Bone marrow (tissue), 2 donors: ENCODE measurements around the gene FITM2.
"Not testable (repeated sequence)": the region's sequence is repeated elsewhere in the genome, so short reads cannot be mapped to it uniquely, and the experiment has no call there.

Experiments
- DNase-seq, 2 donors: peaks; one replicate each; lab custom pipeline; 2025; lab: John Stamatoyannopoulos, UW

Gene FITM2

GRCh38 chr20:44310664-44311639 lies at the start of gene FITM2:
Gene FITM2, minus strand, starts transcription at chr20:44311202. Its CDS starts 54 bp downstream, at chr20:44311148.
- DNase-seq: peak; percentile 87 to 94

DNA sequence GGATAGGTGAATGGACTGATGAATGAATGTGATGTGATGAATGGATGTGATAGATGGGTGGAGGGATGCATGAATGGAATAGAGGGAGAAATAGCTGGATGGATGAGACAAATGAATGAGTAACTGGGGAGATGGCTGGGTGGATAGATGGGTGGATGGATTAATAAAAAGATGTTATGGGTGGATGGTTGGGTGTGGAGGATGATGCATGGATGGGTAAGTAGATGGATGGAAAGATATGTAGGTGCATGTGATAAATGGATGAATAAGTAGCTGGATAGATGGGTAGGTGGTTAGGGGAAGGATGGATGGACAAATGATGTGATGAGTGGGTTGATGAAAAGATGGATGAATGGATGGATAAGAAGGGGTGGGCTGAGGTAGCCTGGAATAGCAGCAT lies 49.2 kb upstream of the FITM2 start:
- no peak for DNase-seq

- DNase-seq: no peak
Observed at GRCh38 chr20:44358776-44359175, 47.8 kb upstream of the FITM2 start.

DNA sequence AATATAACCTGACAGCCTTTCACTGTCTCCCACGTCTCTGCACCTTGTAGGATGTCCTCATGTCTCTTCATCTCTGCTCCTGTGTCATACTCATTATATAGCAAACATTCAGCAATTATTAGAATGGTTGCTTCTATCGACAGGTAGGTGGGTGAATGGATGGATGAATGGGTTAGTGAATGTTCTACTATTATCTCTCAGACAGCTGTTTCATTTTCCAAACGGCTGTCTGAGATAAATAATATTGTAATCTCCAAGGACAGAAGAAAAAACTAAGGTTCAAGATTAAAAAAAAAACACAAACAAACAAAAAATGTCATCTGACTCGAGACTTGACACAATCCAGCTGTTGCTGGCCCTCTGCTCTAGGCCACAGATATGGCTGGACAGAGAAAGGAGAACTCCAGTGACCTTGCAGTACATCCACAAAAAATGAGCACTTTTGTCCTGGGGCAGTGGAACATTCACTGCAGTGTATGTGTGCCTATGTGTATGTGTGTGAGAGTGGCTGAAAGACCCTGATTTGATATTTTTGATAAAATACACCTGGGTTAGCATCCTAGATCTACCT lies 46.6 kb upstream of the FITM2 start:
- no peak for DNase-seq

GRCh38 chr20:44357020-44357419 lies 46.0 kb upstream of the FITM2 start:
- no peak for DNase-seq

DNA sequence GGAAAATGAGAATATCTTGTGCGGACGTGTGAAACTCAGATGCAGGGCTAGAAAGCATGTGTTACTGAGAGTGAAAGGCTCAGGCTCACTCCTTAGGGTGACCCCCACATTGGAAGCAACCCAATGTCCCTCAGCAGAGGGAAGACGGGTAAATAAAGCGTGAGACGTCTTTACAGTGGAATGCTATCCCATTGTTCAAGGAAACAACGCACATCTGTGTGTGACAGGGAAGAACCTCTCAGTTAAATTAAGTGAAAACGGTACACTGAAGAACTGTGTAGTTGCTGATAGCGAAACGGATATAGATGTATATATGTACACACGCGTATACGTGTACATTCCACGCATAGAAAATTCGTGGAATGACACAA lies 45.3 kb upstream of the FITM2 start:
- no peak for DNase-seq

DNA sequence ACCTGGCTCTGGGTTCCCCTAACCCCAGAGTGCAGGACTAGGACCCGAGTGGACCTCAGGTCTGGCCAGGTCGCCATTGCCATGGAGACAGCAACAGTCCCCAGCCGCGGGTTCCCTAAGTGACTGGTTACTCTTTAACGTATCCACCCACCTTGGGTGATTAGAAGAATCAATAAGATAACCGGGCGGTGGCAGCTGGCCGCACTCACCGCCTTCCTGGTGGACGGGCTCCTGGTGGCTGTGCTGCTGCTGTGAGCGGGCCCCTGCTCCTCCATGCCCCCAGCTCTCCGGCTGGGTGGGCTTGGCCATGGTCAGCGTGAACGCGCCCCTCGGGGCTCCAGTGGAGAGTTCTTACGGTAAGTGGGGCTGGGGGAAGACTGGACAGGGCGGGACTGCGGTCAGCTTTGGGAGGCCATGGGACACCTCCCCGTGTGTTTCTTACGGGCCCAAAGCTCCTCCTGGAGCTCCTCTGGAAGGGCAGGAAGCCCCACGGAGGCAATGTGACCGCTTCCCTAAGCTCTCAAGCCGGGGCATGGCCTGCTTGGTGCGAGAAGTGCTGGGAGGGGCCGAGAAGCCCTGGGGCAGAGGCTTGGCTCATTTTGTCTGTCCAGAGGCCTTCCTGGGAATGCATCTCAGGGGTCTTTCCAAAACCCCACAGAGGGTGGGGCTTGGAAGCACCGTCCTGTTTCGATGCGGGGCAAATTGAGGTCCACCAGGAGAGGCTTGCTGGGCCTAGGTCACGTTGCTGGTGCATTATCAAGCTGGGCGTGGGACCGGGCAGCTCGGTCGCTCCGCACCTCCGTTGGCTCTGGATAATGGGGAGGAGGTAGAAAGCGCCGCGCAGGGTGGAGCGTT lies 44.7 kb upstream of the FITM2 start, which contains the start of gene HNF4A:
Gene HNF4A, plus strand, starts transcription at position 202 of the 855 bp plus-strand sequence. Its CDS starts 106 bp downstream, at position 308.
- DNase-seq: no peak

- DNase-seq: no peak
Observed at GRCh38 chr20:44354979-44355497, 44.0 kb upstream of the FITM2 start.

DNA sequence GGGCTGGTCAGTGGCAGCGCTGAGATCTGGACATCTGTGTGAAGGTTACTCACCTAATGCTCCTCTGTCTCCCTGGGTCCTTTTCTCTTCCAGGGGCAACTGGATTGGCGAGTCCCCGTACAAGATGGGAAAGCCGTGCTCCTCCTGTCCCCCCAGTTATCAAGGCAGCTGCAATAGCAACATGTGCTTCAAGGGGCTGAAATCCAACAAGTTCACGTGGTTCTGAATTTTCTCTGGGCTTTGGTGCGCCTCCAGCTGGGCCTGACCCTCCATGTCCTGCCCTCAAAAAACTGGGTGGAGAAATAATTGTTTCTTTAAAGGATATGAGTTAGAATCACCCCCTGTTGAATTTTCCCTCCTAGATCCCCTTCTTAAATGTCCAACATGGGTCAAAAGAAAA lies 39.6 kb upstream of the FITM2 start:
- no peak for DNase-seq

GRCh38 chr20:44349349-44349748 lies 38.3 kb upstream of the FITM2 start:
- no peak for DNase-seq

DNA sequence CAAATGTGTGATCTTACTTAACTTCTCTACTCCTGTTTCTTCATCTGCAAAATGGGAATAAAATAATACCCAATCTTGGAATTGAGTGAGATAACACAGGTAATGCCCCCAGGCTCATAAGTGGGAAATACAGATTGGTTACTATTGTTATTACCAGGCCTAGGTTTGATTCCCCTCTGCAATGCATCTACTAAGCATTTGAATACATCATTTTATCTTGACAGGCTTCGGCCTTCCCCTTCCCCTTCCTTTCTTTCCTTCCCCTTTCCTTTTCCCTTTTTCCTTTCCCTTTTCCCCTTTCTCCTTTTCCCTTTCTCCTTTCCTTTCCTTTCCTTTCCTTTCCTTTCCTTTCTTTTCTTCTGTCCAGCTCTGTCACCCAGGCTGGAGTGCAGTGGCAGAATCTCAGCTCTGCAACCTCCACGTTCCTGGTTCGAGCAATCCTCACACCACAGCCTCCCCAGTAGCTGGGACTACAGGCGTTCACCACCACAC lies 37.2 kb upstream of the FITM2 start:
- DNase-seq: no peak

DNA sequence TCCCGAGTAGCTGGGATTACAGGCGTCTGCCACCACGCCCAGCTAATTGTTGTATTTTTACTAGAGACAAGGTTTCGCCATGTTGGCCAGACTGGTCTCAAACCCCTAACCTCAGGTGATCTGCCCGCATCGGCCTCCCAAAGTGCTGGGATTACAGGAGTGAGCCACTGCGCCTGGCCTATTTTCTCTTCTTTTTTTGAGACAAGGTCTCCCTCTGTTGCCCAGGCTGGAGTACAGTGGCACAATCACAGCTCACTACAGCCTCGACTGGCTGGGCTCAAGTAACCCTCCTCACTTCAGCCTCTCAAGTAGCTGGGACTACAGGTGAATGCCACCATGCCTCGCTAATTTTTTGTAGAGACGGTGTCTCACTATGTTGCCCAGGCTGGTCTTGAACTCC lies 34.9 kb upstream of the FITM2 start:
- not testable (repeated sequence) for DNase-seq

DNA sequence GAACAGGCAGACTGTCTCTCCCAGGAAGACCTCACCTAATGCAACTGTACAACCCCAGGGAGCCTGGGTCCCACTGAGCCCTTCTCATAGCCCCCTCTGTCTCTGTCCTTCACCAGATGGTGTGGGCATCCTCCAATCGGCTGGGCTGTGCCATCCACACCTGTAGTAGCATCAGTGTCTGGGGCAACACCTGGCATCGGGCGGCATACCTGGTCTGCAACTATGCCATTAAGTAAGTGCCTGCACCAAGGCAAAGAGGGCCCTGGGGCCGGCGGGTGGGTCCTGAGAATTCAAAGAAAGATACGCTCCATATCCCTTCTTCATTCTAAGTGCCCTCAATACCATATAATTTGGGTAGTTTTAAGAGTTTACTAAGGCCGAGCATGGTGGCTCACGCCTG lies 34.1 kb upstream of the FITM2 start:
- no peak for DNase-seq

GRCh38 chr20:44344723-44345122 lies 33.7 kb upstream of the FITM2 start:
- DNase-seq: no peak

GRCh38 chr20:44343162-44343675 lies 32.2 kb upstream of the FITM2 start:
- no peak for DNase-seq

DNA sequence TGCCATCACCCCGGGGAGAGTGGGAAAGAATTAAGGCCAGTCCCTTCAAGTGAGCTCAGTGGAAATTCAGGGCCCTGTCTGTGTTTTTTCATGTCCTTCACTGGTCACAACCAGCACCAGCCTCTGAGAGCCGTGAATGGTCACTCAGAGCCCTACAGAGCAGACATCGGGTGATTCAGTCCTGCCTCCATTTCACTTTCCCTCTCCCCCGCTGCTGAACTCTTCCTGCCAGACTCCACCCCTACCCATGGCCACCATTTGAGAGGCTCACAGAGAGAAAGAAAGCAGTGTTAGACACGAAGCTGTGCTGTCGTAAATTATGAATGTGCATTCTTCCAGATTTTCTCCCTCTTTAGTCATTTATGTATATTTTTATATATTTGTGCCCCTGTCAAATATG lies 31.2 kb upstream of the FITM2 start:
- no peak for DNase-seq

- no peak for DNase-seq
Observed at GRCh38 chr20:44336725-44337380, 25.9 kb upstream of the FITM2 start, which contains the start of gene R3HDML. Gene R3HDML, plus strand, starts transcription at chr20:44337043. Its CDS starts 115 bp downstream, at chr20:44337158.

DNA sequence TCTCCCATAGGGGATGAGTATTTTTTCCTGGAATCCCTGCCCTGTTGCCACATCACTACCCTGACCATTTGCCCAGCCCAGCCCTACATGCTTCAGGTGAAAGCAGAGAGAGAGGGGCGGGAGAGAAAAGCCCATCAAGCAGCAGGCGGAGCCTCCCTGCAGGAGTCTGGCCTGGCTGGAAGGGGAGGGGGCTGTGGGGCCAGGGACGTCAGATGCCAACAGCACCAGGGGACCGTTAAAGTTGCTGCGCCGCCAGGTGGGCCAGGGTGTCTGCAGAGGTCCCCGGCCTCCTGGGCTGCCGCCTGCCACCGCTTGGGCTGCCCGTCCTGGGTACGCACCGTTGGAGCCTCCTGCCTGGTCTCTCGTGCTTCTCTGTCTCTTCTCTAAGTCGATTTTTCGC lies 25.1 kb upstream of the FITM2 start:
- no peak for DNase-seq

DNA sequence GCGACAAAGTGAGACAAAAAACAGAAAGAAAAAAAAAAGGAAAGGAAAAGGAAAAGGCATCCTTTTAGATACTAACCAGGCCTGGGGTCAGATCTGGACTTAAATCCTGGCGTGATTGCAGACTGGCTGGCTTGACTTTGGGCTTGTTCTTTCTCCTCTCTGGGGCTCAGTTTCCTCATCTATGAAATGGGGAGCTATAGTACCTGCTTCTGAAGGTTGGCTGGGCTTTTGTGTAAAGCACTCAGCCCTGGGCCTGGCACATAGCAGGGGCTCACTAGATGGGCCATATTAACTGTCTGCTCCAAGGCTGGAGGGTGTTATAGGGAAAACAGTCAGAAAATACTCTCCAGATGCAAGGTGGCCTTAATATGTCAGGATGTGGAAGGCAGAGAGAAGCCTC lies 24.7 kb upstream of the FITM2 start:
- DNase-seq: no peak

DNA sequence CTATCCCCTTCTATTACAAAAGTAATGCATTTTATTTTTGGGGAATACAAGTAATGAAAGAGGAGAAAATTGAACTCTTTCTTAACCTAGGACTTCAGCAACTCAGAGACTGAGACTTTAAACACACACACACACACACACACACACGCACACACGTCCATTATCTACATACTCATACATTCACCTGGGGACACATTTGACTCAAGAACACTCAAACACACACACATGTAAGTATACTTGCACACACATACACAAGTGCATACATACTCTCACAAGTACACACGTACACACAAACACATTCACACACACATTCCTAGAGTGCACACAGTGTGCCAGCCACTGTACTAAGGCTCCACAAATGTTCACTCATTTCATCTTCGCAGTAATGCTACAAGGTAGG lies 23.7 kb upstream of the FITM2 start:
- DNase-seq: no peak

GRCh38 chr20:44334306-44334705 lies 23.3 kb upstream of the FITM2 start:
- DNase-seq: no peak
